Colonic mucosa (tissue), 4 donors: ENCODE measurements around the gene WDR87. TPM values are rescaled to one million over a fixed set of nuclear protein-coding genes. Genes with fewer than 3 reads are reported as not detected.

Experiments used
- DNase-seq: peaks from one replicate; pipeline ENCODE4 v3.0.0-alpha.2; 2020
- H3K27ac ChIP-seq: fragments of 200-600 bp; one replicate; pipeline ENCODE4 v1.8.0; 2021
- H3K27me3 ChIP-seq: fragments of 200-600 bp; one replicate; pipeline ENCODE4 v1.8.0; 2021
- H3K36me3 ChIP-seq: fragments of 200-600 bp; one replicate; pipeline ENCODE4 v1.8.0; 2021
- H3K4me1 ChIP-seq: fragments of 200-600 bp; one replicate; pipeline ENCODE4 v1.8.0; 2021; ENCODE audit warnings: mild to moderate bottlenecking
- H3K4me3 ChIP-seq: fragments of 200-600 bp; one replicate; pipeline ENCODE4 v1.8.0; 2021
- H3K9ac ChIP-seq, 2 donors: one replicate each; pipeline ENCODE4 v1.7.0; 2013; ENCODE audit warnings: control low read depth in 2 of 2, low read depth in 2 of 2, low read length in 2 of 2
- H3K9me3 ChIP-seq: fragments of 200-600 bp; one replicate; pipeline ENCODE4 v1.8.0; 2021
- CTCF ChIP-seq: fragments of 200-600 bp; IDR thresholded peaks from one replicate; pipeline ENCODE4 v1.8.0; 2022; ENCODE audit warnings: antibody characterized with exemption, mild to moderate bottlenecking
- intact Hi-C: fragments of 100-400 bp; cut with DNase I; formaldehyde crosslinking; loops from one replicate; pipeline ENCODE4 v1.14.1; 2022
- total RNA-seq, 2 donors: library from RNA; stranded (reverse); fragmentation: NEBNext Ultra II Directional in 1 of 2; extraction: Animal tissue kit (Norgen Biotek cat#: 25700) in 1 of 2; gene quantifications; one replicate each; pipeline ENCODE4 v1.2.1, GENCODE V29; 2021
- donor health status: healthy.
- donor health status: DM: no; HTN: no; CAD: no.
- donor health status: DM: no; HTN: no; CAD: no.

Gene WDR87
- total RNA-seq, 2 donors from 2014 or later: not detected

GRCh38 chr19:37936166-37936565 lies 29.8 kb upstream of the WDR87 start:
- Histone ChIP-seq H3K9ac (peak overlapping the region in 1 of 2 donors; percentile 66), H3K4me1 (peaks cover 13% of the 10 kb centered on the region), H3K4me3 (no peak overlapping the region), H3K27ac (peak overlapping the region; percentile 44), H3K27me3 (no peaks in the 10 kb centered on the region), H3K9me3 (no peaks in the 10 kb centered on the region), H3K36me3 (no peaks in the 10 kb centered on the region)
- TF ChIP-seq CTCF: no peak
- intact Hi-C loops: no loop called here
- peak; percentile 71 for DNase-seq

- Histone ChIP-seq H3K9me3 (no peaks in the 10 kb centered on the region), H3K27ac (peak overlapping the region; percentile 44), H3K36me3 (no peaks in the 10 kb centered on the region), H3K4me1 (peaks cover 19% of the 10 kb centered on the region), H3K27me3 (no peaks in the 10 kb centered on the region), H3K4me3 (no peak overlapping the region), H3K9ac (peak overlapping the region in 1 of 2 donors; percentile 66)
- no peak for TF ChIP-seq CTCF
- DNase-seq: no peak
- intact Hi-C loops: no loop called here
Observed at GRCh38 chr19:37935341-37935740, 28.9 kb upstream of the WDR87 start.

- no peaks in the 10 kb centered on the region for H3K27me3 ChIP-seq
- intact Hi-C loops: no loop called here
- peak overlapping the region; percentile 88 for H3K27ac ChIP-seq
- H3K4me3 ChIP-seq: no peak overlapping the region
- DNase-seq: no peak
- peak overlapping the region in 1 of 2 donors; percentile 89 for H3K9ac ChIP-seq
- H3K9me3 ChIP-seq: no peaks in the 10 kb centered on the region
- H3K36me3 ChIP-seq: no peaks in the 10 kb centered on the region
- peaks cover 21% of the 10 kb centered on the region for H3K4me1 ChIP-seq
- no peak for TF ChIP-seq CTCF
Observed at GRCh38 chr19:37933937-37934358, 27.6 kb upstream of the WDR87 start.

- Histone ChIP-seq H3K27ac (peak overlapping the region; percentile 88), H3K27me3 (no peaks in the 10 kb centered on the region), H3K4me3 (peak overlapping the region; percentile 23), H3K36me3 (no peaks in the 10 kb centered on the region), H3K4me1 (peaks cover 23% of the 10 kb centered on the region), H3K9ac (peak overlapping the region; percentile 48 to 89), H3K9me3 (no peaks in the 10 kb centered on the region)
- DNase-seq: peak; percentile 86
- intact Hi-C loops: no loop called here
- no peak for TF ChIP-seq CTCF
Observed at GRCh38 chr19:37932985-37933936, 26.9 kb upstream of the WDR87 start.

GRCh38 chr19:37931881-37932655 lies 25.7 kb upstream of the WDR87 start:
- Histone ChIP-seq H3K27me3 (no peaks in the 10 kb centered on the region), H3K27ac (peak overlapping the region; percentile 88), H3K36me3 (no peaks in the 10 kb centered on the region), H3K9ac (peak overlapping the region; percentile 48 to 89), H3K9me3 (no peaks in the 10 kb centered on the region), H3K4me3 (peak overlapping the region; percentile 23), H3K4me1 (peaks cover 21% of the 10 kb centered on the region)
- DNase-seq: peak; percentile 89
- intact Hi-C loops: no loop called here
- no peak for TF ChIP-seq CTCF
